Esophagus muscularis mucosa (tissue), 4 donors: ENCODE data around the gene TEX13D. TPM values are rescaled to one million over a fixed set of nuclear protein-coding genes. Genes with fewer than 3 reads are reported as not detected.

Source experiments
- DNase-seq: peaks from one replicate; pipeline ENCODE4 v3.0.0-alpha.2; 2017; ENCODE audit errors: extremely low spot score
- H3K27ac ChIP-seq, 4 donors: fragments of 200-600 bp; sonication (generic); replicated peaks in 1 of 4; 1 replicate in 3 of 4; 2 replicates in 1 of 4; pipeline ENCODE4 v1.5.1; 2016 to 2019; ENCODE audit warnings: mild to moderate bottlenecking in 1 of 4
- H3K27me3 ChIP-seq, 4 donors: fragments of 200-600 bp; sonication (generic); one replicate each; pipeline versions ENCODE4 v1.5.1 to v1.6.0; 2016 to 2019
- H3K36me3 ChIP-seq, 4 donors: fragments of 200-600 bp; sonication (generic); one replicate each; pipeline ENCODE4 v1.5.1; 2016 to 2019
- H3K4me1 ChIP-seq, 4 donors: fragments of 200-600 bp; sonication (generic); one replicate each; pipeline ENCODE4 v1.5.1; 2016 to 2019
- H3K4me3 ChIP-seq, 4 donors: fragments of 200-600 bp; sonication (generic); 1 replicate in 2 of 4; 2 replicates in 2 of 4; pipeline ENCODE4 v1.5.1; 2016 to 2019; ENCODE audit warnings: mild to moderate bottlenecking in 4 of 4, moderate library complexity in 1 of 4
- H3K9me3 ChIP-seq, 4 donors: fragments of 200-600 bp; sonication (generic); 1 replicate in 3 of 4; 2 replicates in 1 of 4; pipeline ENCODE4 v1.5.1; 2016 to 2019
- CTCF ChIP-seq, 3 experiments: fragments of 200-600 bp in 2 of 3; fragments of 450-650 bp in 1 of 3; sonication (generic) in 2 of 3; IDR thresholded peaks; one replicate each; pipeline ENCODE4 v1.5.1; 2017 to 2019; ENCODE audit warnings: antibody characterized with exemption in 3 of 3, mild to moderate bottlenecking in 2 of 3, moderate library complexity in 1 of 3
- EP300 ChIP-seq: sonication (generic); formaldehyde crosslinking; IDR thresholded peaks from one replicate; pipeline ENCODE4 v1.6.1; 2017; ENCODE audit warnings: antibody characterized with exemption
- POLR2A ChIP-seq: fragments of 450-650 bp; IDR thresholded peaks from one replicate; pipeline ENCODE4 v1.6.1; 2017; ENCODE audit warnings: antibody characterized with exemption, moderate library complexity, mild to moderate bottlenecking, low read depth
- POLR2AphosphoS5 ChIP-seq, 2 donors: sonication (generic); formaldehyde crosslinking; IDR thresholded peaks; one replicate each; pipeline ENCODE4 v1.6.1; 2017; ENCODE audit warnings: antibody characterized with exemption in 2 of 2
- WGBS: methylation state at CpG from one replicate; pipeline ENCODE4 v1.1.5; 2018; 5-methylcytosine and 5-hydroxymethylcytosine counted together
- intact Hi-C: fragments of 100-400 bp; cut with DNase I; formaldehyde crosslinking; loops from one replicate; pipeline ENCODE4 v1.15.1; 2023
- small RNA-seq, 3 donors: library from RNA; depleted of rRNA; stranded (forward); fragments of <200 nt; gene quantifications; one replicate each; pipeline ENCODE3, GENCODE V24; 2016
- total RNA-seq, 4 donors: library from RNA; depleted of rRNA; stranded (reverse); fragments of >200 nt; gene quantifications; one replicate each; pipeline versions ENCODE4 v1.1.0 to v1.2.1, GENCODE V29; 2016

TEX13D gene
- total RNA-seq, 4 donors from 2014 or later = 0.17 to 0.66 (median 0.37) TPM

DNA sequence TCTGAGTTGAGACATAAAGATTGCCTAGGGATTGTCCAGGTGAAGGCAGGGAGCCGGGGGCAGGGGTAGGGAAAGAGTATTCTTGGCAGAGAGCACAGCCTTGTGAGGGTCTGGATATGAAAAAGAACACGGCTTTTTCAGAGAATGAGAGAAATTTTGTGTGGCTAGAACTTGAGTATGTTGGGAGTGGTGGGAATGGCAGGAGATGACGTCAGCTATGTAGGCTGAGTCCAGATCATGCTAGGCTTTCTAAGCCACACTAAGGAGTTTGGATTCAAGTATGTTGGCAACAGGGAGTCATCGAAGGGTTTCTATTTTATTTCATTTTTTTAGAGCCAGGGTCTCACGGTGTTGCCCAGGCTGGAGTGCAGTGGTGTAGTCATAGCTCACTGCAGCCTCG lies 53.9 kb downstream of the TEX13D start:
- 72% methylated on average over 6 of the region's 6 CpGs for WGBS
- H3K9me3 ChIP-seq = no peaks in the 10 kb centered on the region
- H3K27me3 ChIP-seq = no peaks in the 10 kb centered on the region
- no peak for DNase-seq
- no peak overlapping the region for H3K27ac ChIP-seq
- intact Hi-C loops = loop anchor here (5.0 to 10.0 kb wide), 3 partner anchors 62 to 289 kb away; no protein-coding TSS in a partner anchor
- peaks cover 0 to 2% (median 0%) of the 10 kb centered on the region in 4 donors for H3K4me1 ChIP-seq
- H3K36me3 ChIP-seq = no peaks in the 10 kb centered on the region
- TF ChIP-seq CTCF (IDR thresholded peaks at IDR 0.05) = no peak
- TF ChIP-seq POLR2A = no peak
- TF ChIP-seq EP300 = no peak
- TF ChIP-seq POLR2AphosphoS5 (IDR thresholded peaks at IDR 0.05) = no peak
- no peak overlapping the region for H3K4me3 ChIP-seq

Small RNA genes lying within 50 kb of the gene (small RNA-seq; reads per million reads assigned to genes)
- 0 reads per million in 3 donors for gene AL022718.1

Other genes starting within 250 kb of the TEX13D start
- gene SH2D1A, start 13.9 kb downstream of the TEX13D start, total RNA-seq = 1 to 10 TPM; 1.7 to 8.6 (median 5.5) TPM